Measurements from ENCODE around the gene IFITM2. TPM values are rescaled to one million over a fixed set of nuclear protein-coding genes. Genes with fewer than 3 reads are reported as not detected.

The IFITM2 gene
- total RNA-seq, 2 donors from 2014 or later = 74.1 to 115 TPM

GRCh38 chr11:287821-288477 lies 19.7 kb upstream of the IFITM2 start:
- Histone ChIP-seq H3K36me3 (no peaks in the 10 kb centered on the region), H3K9ac (ENCODE audit: low read depth in 2 of 2, low read length in 2 of 2) (peak overlapping the region; percentile 76 to 77), H3K9me3 (no peaks in the 10 kb centered on the region), H3K4me3 (peak overlapping the region; percentile 73), H3K27me3 (peaks cover 9% of the 10 kb centered on the region), H3K27ac (peak overlapping the region; percentile 44), H3K4me1 (no peaks in the 10 kb centered on the region)
- TF ChIP-seq, protein P1, sequence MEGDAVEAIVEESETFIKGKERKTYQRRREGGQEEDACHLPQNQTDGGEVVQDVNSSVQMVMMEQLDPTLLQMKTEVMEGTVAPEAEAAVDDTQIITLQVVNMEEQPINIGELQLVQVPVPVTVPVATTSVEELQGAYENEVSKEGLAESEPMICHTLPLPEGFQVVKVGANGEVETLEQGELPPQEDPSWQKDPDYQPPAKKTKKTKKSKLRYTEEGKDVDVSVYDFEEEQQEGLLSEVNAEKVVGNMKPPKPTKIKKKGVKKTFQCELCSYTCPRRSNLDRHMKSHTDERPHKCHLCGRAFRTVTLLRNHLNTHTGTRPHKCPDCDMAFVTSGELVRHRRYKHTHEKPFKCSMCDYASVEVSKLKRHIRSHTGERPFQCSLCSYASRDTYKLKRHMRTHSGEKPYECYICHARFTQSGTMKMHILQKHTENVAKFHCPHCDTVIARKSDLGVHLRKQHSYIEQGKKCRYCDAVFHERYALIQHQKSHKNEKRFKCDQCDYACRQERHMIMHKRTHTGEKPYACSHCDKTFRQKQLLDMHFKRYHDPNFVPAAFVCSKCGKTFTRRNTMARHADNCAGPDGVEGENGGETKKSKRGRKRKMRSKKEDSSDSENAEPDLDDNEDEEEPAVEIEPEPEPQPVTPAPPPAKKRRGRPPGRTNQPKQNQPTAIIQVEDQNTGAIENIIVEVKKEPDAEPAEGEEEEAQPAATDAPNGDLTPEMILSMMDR (IDR thresholded peaks at IDR 0.05) = no peak
- intact Hi-C loops (cut with DNase I) = no loop called here
- no peak for DNase-seq

DNA sequence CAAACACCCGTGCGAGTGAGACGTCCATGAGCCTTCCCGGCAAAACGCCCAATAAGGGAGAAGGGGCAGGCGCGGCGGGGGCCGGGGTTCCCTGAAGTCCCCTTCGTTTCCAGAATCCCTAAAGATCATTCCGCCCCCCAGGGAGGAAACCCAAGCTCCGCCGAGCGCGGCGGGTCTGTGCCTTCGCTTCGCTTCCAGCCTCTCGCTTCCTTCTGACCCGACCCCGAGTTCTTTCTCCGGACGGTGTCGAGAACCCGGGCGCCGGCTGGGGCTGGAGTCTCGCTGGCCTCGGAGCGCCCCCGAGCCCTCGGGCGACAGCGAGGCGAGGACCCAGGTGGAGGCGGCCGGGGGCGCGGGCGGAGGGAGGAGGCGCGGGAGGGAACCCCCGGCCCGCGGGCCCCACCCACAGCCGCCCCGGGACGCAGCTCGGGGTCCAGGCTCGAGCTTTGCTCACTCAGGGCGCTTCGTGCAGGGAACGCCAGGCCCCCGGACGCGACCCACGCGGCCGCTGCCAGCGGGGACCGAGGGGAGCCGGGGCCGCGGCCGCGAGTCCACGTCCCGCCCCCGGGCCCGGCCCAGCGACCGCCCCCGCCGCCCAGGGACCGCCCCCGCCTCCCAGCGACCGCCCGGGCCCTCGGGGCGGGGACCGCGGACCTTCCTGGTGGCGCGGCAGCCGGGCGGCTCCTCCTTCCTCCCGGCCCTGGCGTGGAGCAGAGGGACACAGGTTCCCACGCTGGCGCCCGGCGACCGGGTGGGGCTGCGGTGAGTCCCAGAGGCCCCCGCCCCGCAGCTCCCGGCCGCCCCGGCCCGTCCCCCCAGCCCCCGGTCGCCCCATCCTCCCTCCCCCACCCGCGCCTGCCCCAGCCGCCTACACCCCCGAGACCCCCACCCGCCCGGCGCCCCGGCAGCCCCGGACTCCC lies 18.9 kb upstream of the IFITM2 start, which contains the start of gene PGGHG:
Gene PGGHG, plus strand, starts transcription at position 649 of the 920 bp plus-strand sequence. CDS start 691 bp downstream, outside the sequence.
- Histone ChIP-seq H3K36me3 (no peaks in the 10 kb centered on the region), H3K27me3 (peaks cover 6% of the 10 kb centered on the region), H3K4me1 (no peaks in the 10 kb centered on the region), H3K27ac (peak within 1 kb of the TSS; percentile 44), H3K9ac (ENCODE audit: low read depth in 2 of 2, low read length in 2 of 2) (peak within 1 kb of the TSS; percentile 76 to 77), H3K4me3 (peak within 1 kb of the TSS; percentile 73), H3K9me3 (no peaks in the 10 kb centered on the region)
- intact Hi-C loops (cut with DNase I) = no loop called here
- TF ChIP-seq, protein P1 (IDR thresholded peaks at IDR 0.05) = no peak
- DNase-seq = peak; percentile 84

- Histone ChIP-seq H3K4me1 (no peaks in the 10 kb centered on the region), H3K4me3 (peak overlapping the region; percentile 73), H3K9ac (ENCODE audit: low read depth in 2 of 2, low read length in 2 of 2) (peak overlapping the region; percentile 26 to 56), H3K36me3 (no peaks in the 10 kb centered on the region), H3K27ac (no peak overlapping the region), H3K27me3 (peaks cover 6% of the 10 kb centered on the region), H3K9me3 (no peaks in the 10 kb centered on the region)
- TF ChIP-seq, protein P1 (IDR thresholded peaks at IDR 0.05) = no peak
- intact Hi-C loops (cut with DNase I) = no loop called here
- DNase-seq = no peak
These were observed 18.3 kb upstream of the IFITM2 start for GRCh38 chr11:289398-289711.

- no peak for DNase-seq
- TF ChIP-seq, protein P1 (IDR thresholded peaks at IDR 0.05) = no peak
- Histone ChIP-seq H3K4me3 (peak overlapping the region; percentile 73), H3K9me3 (no peaks in the 10 kb centered on the region), H3K36me3 (no peaks in the 10 kb centered on the region), H3K27ac (no peak overlapping the region), H3K4me1 (no peaks in the 10 kb centered on the region), H3K9ac (ENCODE audit: low read depth in 2 of 2, low read length in 2 of 2) (peak overlapping the region; percentile 26 to 56), H3K27me3 (peaks cover 6% of the 10 kb centered on the region)
- intact Hi-C loops (cut with DNase I) = no loop called here
These were observed 17.6 kb upstream of the IFITM2 start for GRCh38 chr11:289712-290620.
